OCI-LY7 (cell line): ENCODE measurements around the gene APCDD1L. TPM values are rescaled to one million over a fixed set of nuclear protein-coding genes. Genes with fewer than 3 reads are reported as not detected.
"Not testable (repeated sequence)": the region's sequence is repeated elsewhere in the genome, so short reads cannot be mapped to it uniquely, and the experiment has no call there.

Experiments
- BruUV-seq: library from RNA; stranded (reverse); fragments of 400-500 nt; replicated peaks from 2 replicates; lab custom pipeline; 2021; lab: Mats Ljungman, UMichigan
- CTCF ChIA-PET: fragments of 300-600 bp; sonication (Branson Sonifier 250); formaldehyde crosslinking; loops from one replicate; lab custom pipeline; 2022; ENCODE audit warnings: antibody characterized with exemption; ENCODE audit not compliant: unreplicated experiment; lab: Charles Lee
- POLR2A ChIA-PET: fragments of 300-600 bp; sonication (Branson Sonifier 250); formaldehyde crosslinking; loops from one replicate; lab custom pipeline; 2022; ENCODE audit warnings: antibody characterized with exemption; lab: Charles Lee
- DNase-seq: peaks from one replicate; pipeline ENCODE4 v3.0.0-alpha.2; 2015; ENCODE audit warnings: low spot score
- H2AFZ ChIP-seq: fragments of 200-600 bp; sonication (generic), shearing (Covaris generic); 2 replicates; pipeline ENCODE4 v1.6.1; 2014; ENCODE audit warnings: mild to moderate bottlenecking, antibody characterized with exemption, low read length, moderate library complexity
- H3K27ac ChIP-seq: fragments of 200-600 bp; sonication (generic); 2 replicates; pipeline ENCODE4 v1.5.1; 2014; ENCODE audit warnings: mixed run types, low read depth, mild to moderate bottlenecking, moderate library complexity, low read length, inconsistent platforms; ENCODE audit not compliant: poor library complexity, severe bottlenecking
- H3K36me3 ChIP-seq: fragments of 200-600 bp; sonication (generic); 2 replicates; pipeline ENCODE4 v1.6.1; 2014; ENCODE audit warnings: mild to moderate bottlenecking, antibody characterized with exemption, low read length, moderate library complexity, mixed read lengths; ENCODE audit not compliant: insufficient read depth
- H3K4me1 ChIP-seq: fragments of 200-600 bp; sonication (generic); 2 replicates; pipeline ENCODE4 v1.5.1; 2014; ENCODE audit warnings: mild to moderate bottlenecking, low read length; ENCODE audit not compliant: insufficient read depth, poor library complexity, severe bottlenecking
- H3K4me2 ChIP-seq: fragments of 200-600 bp; sonication (generic); 2 replicates; pipeline ENCODE4 v1.6.1; 2014; ENCODE audit warnings: mild to moderate bottlenecking, low read length
- H3K4me3 ChIP-seq: fragments of 200-600 bp; sonication (generic); 2 replicates; pipeline ENCODE4 v1.5.1; 2014; ENCODE audit warnings: mild to moderate bottlenecking, low read depth, low read length; ENCODE audit not compliant: poor library complexity, severe bottlenecking
- H3K79me2 ChIP-seq: fragments of 200-600 bp; sonication (generic); 2 replicates; pipeline ENCODE4 v1.6.1; 2016; ENCODE audit warnings: low read depth, mild to moderate bottlenecking, low read length, moderate library complexity, mixed read lengths; ENCODE audit not compliant: insufficient read depth
- H3K9me2 ChIP-seq: fragments of 200-600 bp; sonication (generic); 2 replicates; pipeline ENCODE4 v1.6.1; 2016; ENCODE audit warnings: mild to moderate bottlenecking, low read length, mixed read lengths; ENCODE audit not compliant: insufficient read depth
- H3K9me3 ChIP-seq: fragments of 200-600 bp; sonication (generic); 2 replicates; pipeline ENCODE4 v1.6.1; 2014; ENCODE audit warnings: mild to moderate bottlenecking, mixed run types, low read length, mixed read lengths
- H4K20me1 ChIP-seq: fragments of 200-600 bp; sonication (generic); 2 replicates; pipeline ENCODE4 v1.6.1; 2014; ENCODE audit warnings: mild to moderate bottlenecking, antibody characterized with exemption, low read length, moderate library complexity, mixed read lengths; ENCODE audit not compliant: insufficient read depth
- CTCF ChIP-seq: fragments of 200-600 bp; sonication (generic); conservative IDR thresholded peaks from 2 replicates; pipeline ENCODE4 v1.5.1; 2014; ENCODE audit warnings: mild to moderate bottlenecking, antibody characterized with exemption, low read length, moderate library complexity, mixed read lengths
- EZH2phosphoT487 ChIP-seq: fragments of 200-600 bp; sonication (generic); IDR thresholded peaks from 2 replicates; pipeline ENCODE4 v1.6.1; 2018; ENCODE audit warnings: low read depth, borderline replicate concordance, mild to moderate bottlenecking, mixed run types, antibody characterized with exemption, low read length, moderate library complexity, mixed read lengths
- intact Hi-C: fragments of 100-400 bp; cut with micrococcal nuclease; formaldehyde crosslinking; loops from one replicate; pipeline ENCODE4 v1.10.0; 2022; ENCODE audit not compliant: unreplicated experiment
- total RNA-seq, 2 experiments: library from RNA; depleted of rRNA in 1 of 2; stranded (reverse); fragments of >200 nt in 1 of 2; shearing (Covaris generic) in 1 of 2; gene quantifications; 2 replicates each; pipeline ENCODE4 v1.2.3, GENCODE V29; 2014 to 2022

Gene APCDD1L
- total RNA-seq, 2 experiments from 2014 or later: not detected

DNA sequence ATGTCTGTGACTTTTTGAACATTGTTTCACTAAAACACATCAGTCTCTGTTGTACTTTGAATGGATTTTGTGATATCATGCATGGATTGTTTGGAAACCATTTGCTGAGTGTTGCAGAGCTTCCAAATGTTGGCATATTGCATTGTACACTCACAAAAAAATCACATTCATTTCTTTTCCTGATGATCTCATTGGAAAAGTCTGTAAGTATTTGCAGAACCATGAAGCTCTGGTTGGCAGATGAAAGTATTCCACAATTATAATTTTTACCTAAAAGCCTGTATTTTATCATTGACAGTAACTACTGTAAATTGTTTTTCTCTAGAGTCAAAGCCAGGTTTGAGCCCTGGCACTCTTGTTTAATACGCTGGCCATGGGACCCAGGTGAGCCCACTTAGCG lies 84.1 kb downstream of the APCDD1L start:
- Histone ChIP-seq H3K79me2 (peaks cover 88% of the 10 kb centered on the region), H3K4me2 (no peak overlapping the region), H3K4me3 (no peak overlapping the region), H3K36me3 (peaks cover 88% of the 10 kb centered on the region), H2AFZ (no peak overlapping the region), H3K9me2 (no peaks in the 10 kb centered on the region), H4K20me1 (no peaks in the 10 kb centered on the region; the same call in 1 of the 2 replicates), H3K9me3 (peaks cover 8% of the 10 kb centered on the region), H3K4me1 (no peaks in the 10 kb centered on the region), H3K27ac (no peak overlapping the region)
- intact Hi-C loops: no loop called here
- TF ChIP-seq EZH2phosphoT487 (no peak), CTCF (no peak)
- BruUV-seq: no TSS peak
- no peak for DNase-seq
- ChIA-PET POLR2A (interaction anchor here (1.1 kb wide), 1 partner anchor 71 kb away, joined by 3 read pairs; no protein-coding TSS in a partner anchor), CTCF (no interaction called here)

- BruUV-seq: no TSS peak
- ChIA-PET CTCF (no interaction called here), POLR2A (no interaction called here)
- Histone ChIP-seq H3K79me2 (peaks cover 78% of the 10 kb centered on the region), H3K9me2 (no peaks in the 10 kb centered on the region), H3K4me3 (no peak overlapping the region), H3K4me2 (no peak overlapping the region), H3K4me1 (no peaks in the 10 kb centered on the region), H3K27ac (no peak overlapping the region), H3K36me3 (peaks cover 88% of the 10 kb centered on the region), H2AFZ (no peak overlapping the region), H3K9me3 (peaks cover 8% of the 10 kb centered on the region), H4K20me1 (no peaks in the 10 kb centered on the region; the same call in 1 of the 2 replicates)
- intact Hi-C loops: no loop called here
- TF ChIP-seq CTCF: no peak
- TF ChIP-seq EZH2phosphoT487: no peak
- no peak for DNase-seq
Observed at GRCh38 chr20:58429303-58429702, 85.9 kb downstream of the APCDD1L start.

GRCh38 chr20:58428364-58428763 lies 86.8 kb downstream of the APCDD1L start:
- Histone ChIP-seq H3K79me2 (peaks cover 76% of the 10 kb centered on the region), H3K36me3 (peaks cover 88% of the 10 kb centered on the region), H2AFZ (no peak overlapping the region), H3K27ac (no peak overlapping the region), H3K9me2 (no peaks in the 10 kb centered on the region), H3K4me1 (no peaks in the 10 kb centered on the region), H4K20me1 (no peaks in the 10 kb centered on the region; the same call in 1 of the 2 replicates), H3K4me3 (no peak overlapping the region), H3K4me2 (no peak overlapping the region), H3K9me3 (peaks cover 8% of the 10 kb centered on the region)
- POLR2A ChIA-PET: no interaction called here
- TF ChIP-seq EZH2phosphoT487 (no peak), CTCF (no peak)
- no peak for DNase-seq
- no TSS peak for BruUV-seq
- intact Hi-C loops: no loop called here
- CTCF ChIA-PET: no interaction called here

DNA sequence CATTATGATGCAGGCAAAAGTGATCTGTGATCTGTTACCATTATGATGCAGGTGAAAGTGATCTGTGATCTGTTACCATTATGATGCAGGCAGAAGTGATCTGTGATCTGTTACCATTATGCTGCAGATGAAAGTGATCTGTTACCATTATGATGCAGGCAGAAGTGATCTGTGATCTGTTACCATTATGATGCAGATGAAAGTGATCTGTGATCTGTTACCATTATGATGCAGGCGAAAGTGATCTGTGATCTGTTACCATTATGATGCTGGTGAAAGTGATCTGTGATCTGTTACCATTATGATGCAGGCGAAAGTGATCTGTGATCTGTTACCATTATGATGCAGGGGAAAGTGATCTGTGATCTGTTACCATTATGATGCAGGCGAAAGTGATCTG lies 87.6 kb downstream of the APCDD1L start:
- H3K4me3 ChIP-seq, H3K4me1 ChIP-seq, intact Hi-C loops, H3K27ac ChIP-seq, H3K9me2 ChIP-seq, H4K20me1 ChIP-seq, CTCF ChIA-PET, POLR2A ChIA-PET, H2AFZ ChIP-seq, DNase-seq, H3K4me2 ChIP-seq, H3K9me3 ChIP-seq, BruUV-seq: not testable (repeated sequence)
- peaks cover 88% of the 10 kb centered on the region for H3K36me3 ChIP-seq
- peaks cover 71% of the 10 kb centered on the region for H3K79me2 ChIP-seq
